K562 (cell line): Measurements from ENCODE around the gene TSPAN15. TPM values are rescaled to one million over a fixed set of nuclear protein-coding genes. Genes with fewer than 3 reads are reported as not detected.

Experiments used
- BRF1 ChIP-seq: IDR thresholded peaks from 3 replicates; pipeline ENCODE4 v1.6.1; 2011; ENCODE audit warnings: borderline replicate concordance, mild to moderate bottlenecking; ENCODE audit not compliant: insufficient read length; ENCODE audit errors: extremely low read depth
- DMBX1 ChIP-seq: fragments of 250-450 bp; sonication (Bioruptor Pico); IDR thresholded peaks from 2 replicates; pipeline ENCODE4 v1.8.0; 2022; ENCODE audit warnings: inconsistent platforms, mild to moderate bottlenecking, moderate library complexity, borderline replicate concordance
- HDAC8 ChIP-seq: fragments of 450-650 bp; IDR thresholded peaks from 2 replicates; pipeline ENCODE4 v1.6.1; 2016; ENCODE audit warnings: mild to moderate bottlenecking, missing genetic modification characterization, moderate library complexity, missing compliant biosample characterization
- ILK ChIP-seq: fragments of 450-650 bp; IDR thresholded peaks from 2 replicates; pipeline ENCODE4 v1.6.1; 2016; ENCODE audit warnings: missing genetic modification characterization, low read depth, mild to moderate bottlenecking, missing compliant biosample characterization, moderate library complexity, borderline replicate concordance
- NFIX ChIP-seq: fragments of 250-450 bp; sonication (Bioruptor Pico); IDR thresholded peaks from 2 replicates; pipeline ENCODE4 v1.4.0; 2020; ENCODE audit warnings: low read depth, mild to moderate bottlenecking, moderate library complexity
- NFXL1 ChIP-seq: fragments of 450-650 bp; formaldehyde crosslinking; IDR thresholded peaks from 2 replicates; pipeline ENCODE4 v1.4.0; 2021; ENCODE audit warnings: mild to moderate bottlenecking
- NR4A1 ChIP-seq, 2 experiments: fragments of 250-450 bp in 1 of 2; fragments of 450-650 bp in 1 of 2; sonication (Bioruptor Pico) in 1 of 2; IDR thresholded peaks; 2 replicates each; pipeline versions ENCODE4 v1.4.0 to v1.6.1; 2016 to 2020; ENCODE audit warnings: mild to moderate bottlenecking in 2 of 2, missing compliant biosample characterization in 1 of 2, missing genetic modification characterization in 1 of 2, moderate library complexity in 1 of 2
- SMAD4 ChIP-seq: fragments of 250-450 bp; sonication (Bioruptor Pico); conservative IDR thresholded peaks from 2 replicates; pipeline ENCODE4 v1.8.0; 2021; ENCODE audit warnings: inconsistent platforms, mild to moderate bottlenecking, moderate library complexity
- SNRNP70 ChIP-seq: fragments of 200-400 bp; formaldehyde crosslinking; optimal IDR thresholded peaks from 2 replicates; pipeline ENCODE3; 2017; ENCODE audit warnings: low read depth, low read length
- TEAD1 ChIP-seq, 2 experiments: fragments of 450-650 bp in 1 of 2; sonication (generic) in 1 of 2; formaldehyde crosslinking; IDR thresholded peaks; 2 replicates each; pipeline versions ENCODE4 v1.4.0 to v1.8.0; 2020 to 2022; ENCODE audit warnings: mild to moderate bottlenecking in 2 of 2, missing genetic modification reagents in 1 of 2
- ZNF197 ChIP-seq: fragments of 200-800 bp; sonication (Bioruptor generic); IDR thresholded peaks from 2 replicates; pipeline ENCODE4 v1.6.1; 2016; ENCODE audit warnings: low read depth, missing genetic modification characterization, missing compliant biosample characterization
- ZNF224 ChIP-seq: sonication (generic); formaldehyde crosslinking; IDR thresholded peaks from 2 replicates; pipeline ENCODE4 v1.8.0; 2022; ENCODE audit warnings: mild to moderate bottlenecking, missing genetic modification reagents
- ZNF311 ChIP-seq: fragments of 250-450 bp; sonication (Bioruptor Pico); IDR thresholded peaks from 2 replicates; pipeline ENCODE4 v1.4.0; 2020; ENCODE audit warnings: mild to moderate bottlenecking, moderate library complexity
- ZSCAN32 ChIP-seq: fragments of 450-650 bp; formaldehyde crosslinking; IDR thresholded peaks from 2 replicates; pipeline ENCODE4 v1.4.0; 2020; ENCODE audit warnings: mild to moderate bottlenecking, moderate library complexity
- polyA plus RNA-seq, 8 experiments: library from polyadenylated mRNA; depleted of rRNA in 4 of 8; stranded (reverse) in 5 of 8; unstranded in 3 of 8; fragments of >200 nt; fragmentation: Nextera tagmentation in 2 of 8; fragmentation: Illumina TruSeq in 1 of 8; extraction: Ambion mirVana in 2 of 8; extraction: Trizol in 1 of 8; gene quantifications; 2 replicates each; pipeline versions ENCODE4 v1.2.1 to v1.2.3, GENCODE V29; 2011 to 2014; ENCODE audit warnings: inconsistent platforms in 1 of 8, missing spikeins in 1 of 8
- total RNA-seq, 7 experiments: library from RNA; depleted of rRNA in 6 of 7; stranded (reverse); fragments of >200 nt in 6 of 7; fragmentation: Illumina TruSeq in 2 of 7; extraction: Trizol in 2 of 7; gene quantifications; 2 replicates each; pipeline versions ENCODE4 v1.2.1 to v1.2.3, GENCODE V29; 2011 to 2021; ENCODE audit warnings: low replicate concordance in 1 of 7
- TF ChIP-seq, protein P1 (sequence below): fragments of 250-450 bp; sonication (Bioruptor Pico); IDR thresholded peaks from 2 replicates; pipeline ENCODE4 v1.4.0; 2020; ENCODE audit warnings: borderline replicate concordance
- TF ChIP-seq, protein P2 (sequence below): sonication (generic); formaldehyde crosslinking; IDR thresholded peaks from 2 replicates; pipeline ENCODE4 v1.5.0; 2020; ENCODE audit warnings: missing genetic modification reagents
- TF ChIP-seq, protein P3 (sequence below), 2 experiments: fragments of 450-650 bp; IDR thresholded peaks; 2 replicates each; pipeline ENCODE4 v1.6.1; 2018; ENCODE audit warnings: mild to moderate bottlenecking in 2 of 2, low read depth in 1 of 2; ENCODE audit not compliant: partially characterized antibody in 2 of 2
- TF ChIP-seq, protein P4 (sequence below): fragments of 250-450 bp; sonication (Bioruptor Pico); IDR thresholded peaks from 2 replicates; pipeline ENCODE4 v1.8.0; 2022; ENCODE audit warnings: moderate library complexity, mild to moderate bottlenecking, inconsistent platforms
- TF ChIP-seq, protein P5 (sequence below): fragments of 450-650 bp; formaldehyde crosslinking; IDR thresholded peaks from 2 replicates; pipeline ENCODE4 v1.4.0; 2022; ENCODE audit warnings: missing genetic modification characterization

The TSPAN15 gene
- total and polyA plus RNA-seq, 9 of the 15 experiments (the other 6 are each of a cell fraction or from before 2014, with no cell fraction given), result 0.33 to 1.0 (median 0.45) TPM; not detected in 2

DNA sequence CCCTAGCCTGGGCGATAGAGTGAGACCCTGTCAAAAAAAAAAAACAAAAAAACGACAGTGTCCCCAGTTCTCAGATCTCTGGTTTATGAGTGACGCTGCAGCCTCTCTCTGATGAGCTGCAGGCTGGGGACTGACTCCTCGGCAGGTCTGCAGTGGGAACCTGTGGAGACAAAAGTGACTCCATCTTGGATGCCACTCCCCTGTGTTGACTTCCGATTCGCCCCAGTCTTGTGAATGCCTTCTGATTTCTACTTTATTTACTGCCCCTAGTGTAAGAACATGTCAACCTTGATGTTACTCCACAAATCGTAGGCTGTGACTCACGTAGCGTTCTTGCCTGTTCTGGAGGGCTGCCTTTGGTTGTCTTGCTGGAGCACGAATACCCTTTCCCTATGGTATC, 40.8 kb upstream of the TSPAN15 start (continued):
- TF ChIP-seq, protein P1, sequence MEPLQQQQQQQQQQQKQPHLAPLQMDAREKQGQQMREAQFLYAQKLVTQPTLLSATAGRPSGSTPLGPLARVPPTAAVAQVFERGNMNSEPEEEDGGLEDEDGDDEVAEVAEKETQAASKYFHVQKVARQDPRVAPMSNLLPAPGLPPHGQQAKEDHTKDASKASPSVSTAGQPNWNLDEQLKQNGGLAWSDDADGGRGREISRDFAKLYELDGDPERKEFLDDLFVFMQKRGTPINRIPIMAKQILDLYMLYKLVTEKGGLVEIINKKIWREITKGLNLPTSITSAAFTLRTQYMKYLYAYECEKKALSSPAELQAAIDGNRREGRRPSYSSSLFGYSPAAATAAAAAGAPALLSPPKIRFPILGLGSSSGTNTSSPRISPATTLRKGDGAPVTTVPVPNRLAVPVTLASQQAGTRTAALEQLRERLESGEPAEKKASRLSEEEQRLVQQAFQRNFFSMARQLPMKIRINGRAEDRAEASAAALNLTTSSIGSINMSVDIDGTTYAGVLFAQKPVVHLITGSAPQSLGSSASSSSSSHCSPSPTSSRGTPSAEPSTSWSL (CRISPR knock-in tag), result peak; percentile 90; the same call in 1 of the 2 replicates
- TF ChIP-seq ZNF224 (no peak), SMAD4 (CRISPR knock-in tag) (peak; percentile 91), NFIX (CRISPR knock-in tag) (no peak), NFXL1 (CRISPR knock-in tag) (peak; percentile 59; the same call in 1 of the 2 replicates), HDAC8 (tag) (peak; percentile 90; the same call in 1 of the 2 replicates), BRF1 (no peak), ILK (tag) (0 out of 2 replicates have a peak, but pooled peaks have one; percentile 47), ZNF311 (peak; percentile 78), ZNF197 (peak; percentile 61; the same call in 1 of the 2 replicates), ZSCAN32 (0 out of 2 replicates have a peak, but pooled peaks have one; percentile 44), TEAD1 (CRISPR knock-in tag; IDR thresholded peaks at IDR 0.05) (peak in 1 of 2 experiments; percentile 84; a peak in 2 of 4 replicates), SNRNP70 (no peak), DMBX1 (CRISPR knock-in tag) (peak; percentile 96), NR4A1 (CRISPR knock-in tag; IDR thresholded peaks at IDR 0.05) (no peak), NR4A1 (tag; IDR thresholded peaks at IDR 0.05) (peak; percentile 96)
- TF ChIP-seq, protein P2, sequence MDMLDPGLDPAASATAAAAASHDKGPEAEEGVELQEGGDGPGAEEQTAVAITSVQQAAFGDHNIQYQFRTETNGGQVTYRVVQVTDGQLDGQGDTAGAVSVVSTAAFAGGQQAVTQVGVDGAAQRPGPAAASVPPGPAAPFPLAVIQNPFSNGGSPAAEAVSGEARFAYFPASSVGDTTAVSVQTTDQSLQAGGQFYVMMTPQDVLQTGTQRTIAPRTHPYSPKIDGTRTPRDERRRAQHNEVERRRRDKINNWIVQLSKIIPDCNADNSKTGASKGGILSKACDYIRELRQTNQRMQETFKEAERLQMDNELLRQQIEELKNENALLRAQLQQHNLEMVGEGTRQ (CRISPR knock-in tag), result no peak
- TF ChIP-seq, protein P3, sequence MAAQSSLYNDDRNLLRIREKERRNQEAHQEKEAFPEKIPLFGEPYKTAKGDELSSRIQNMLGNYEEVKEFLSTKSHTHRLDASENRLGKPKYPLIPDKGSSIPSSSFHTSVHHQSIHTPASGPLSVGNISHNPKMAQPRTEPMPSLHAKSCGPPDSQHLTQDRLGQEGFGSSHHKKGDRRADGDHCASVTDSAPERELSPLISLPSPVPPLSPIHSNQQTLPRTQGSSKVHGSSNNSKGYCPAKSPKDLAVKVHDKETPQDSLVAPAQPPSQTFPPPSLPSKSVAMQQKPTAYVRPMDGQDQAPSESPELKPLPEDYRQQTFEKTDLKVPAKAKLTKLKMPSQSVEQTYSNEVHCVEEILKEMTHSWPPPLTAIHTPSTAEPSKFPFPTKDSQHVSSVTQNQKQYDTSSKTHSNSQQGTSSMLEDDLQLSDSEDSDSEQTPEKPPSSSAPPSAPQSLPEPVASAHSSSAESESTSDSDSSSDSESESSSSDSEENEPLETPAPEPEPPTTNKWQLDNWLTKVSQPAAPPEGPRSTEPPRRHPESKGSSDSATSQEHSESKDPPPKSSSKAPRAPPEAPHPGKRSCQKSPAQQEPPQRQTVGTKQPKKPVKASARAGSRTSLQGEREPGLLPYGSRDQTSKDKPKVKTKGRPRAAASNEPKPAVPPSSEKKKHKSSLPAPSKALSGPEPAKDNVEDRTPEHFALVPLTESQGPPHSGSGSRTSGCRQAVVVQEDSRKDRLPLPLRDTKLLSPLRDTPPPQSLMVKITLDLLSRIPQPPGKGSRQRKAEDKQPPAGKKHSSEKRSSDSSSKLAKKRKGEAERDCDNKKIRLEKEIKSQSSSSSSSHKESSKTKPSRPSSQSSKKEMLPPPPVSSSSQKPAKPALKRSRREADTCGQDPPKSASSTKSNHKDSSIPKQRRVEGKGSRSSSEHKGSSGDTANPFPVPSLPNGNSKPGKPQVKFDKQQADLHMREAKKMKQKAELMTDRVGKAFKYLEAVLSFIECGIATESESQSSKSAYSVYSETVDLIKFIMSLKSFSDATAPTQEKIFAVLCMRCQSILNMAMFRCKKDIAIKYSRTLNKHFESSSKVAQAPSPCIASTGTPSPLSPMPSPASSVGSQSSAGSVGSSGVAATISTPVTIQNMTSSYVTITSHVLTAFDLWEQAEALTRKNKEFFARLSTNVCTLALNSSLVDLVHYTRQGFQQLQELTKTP (IDR thresholded peaks at IDR 0.05; ENCODE audit: low read depth in 1 of 2, partially characterized antibody in 2 of 2), result no peak
- TF ChIP-seq, protein P4, sequence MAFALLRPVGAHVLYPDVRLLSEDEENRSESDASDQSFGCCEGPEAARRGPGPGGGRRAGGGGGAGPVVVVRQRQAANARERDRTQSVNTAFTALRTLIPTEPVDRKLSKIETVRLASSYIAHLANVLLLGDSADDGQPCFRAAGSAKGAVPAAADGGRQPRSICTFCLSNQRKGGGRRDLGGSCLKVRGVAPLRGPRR (CRISPR knock-in tag), result peak; percentile 68; the same call in 1 of the 2 replicates
- TF ChIP-seq, protein P5, sequence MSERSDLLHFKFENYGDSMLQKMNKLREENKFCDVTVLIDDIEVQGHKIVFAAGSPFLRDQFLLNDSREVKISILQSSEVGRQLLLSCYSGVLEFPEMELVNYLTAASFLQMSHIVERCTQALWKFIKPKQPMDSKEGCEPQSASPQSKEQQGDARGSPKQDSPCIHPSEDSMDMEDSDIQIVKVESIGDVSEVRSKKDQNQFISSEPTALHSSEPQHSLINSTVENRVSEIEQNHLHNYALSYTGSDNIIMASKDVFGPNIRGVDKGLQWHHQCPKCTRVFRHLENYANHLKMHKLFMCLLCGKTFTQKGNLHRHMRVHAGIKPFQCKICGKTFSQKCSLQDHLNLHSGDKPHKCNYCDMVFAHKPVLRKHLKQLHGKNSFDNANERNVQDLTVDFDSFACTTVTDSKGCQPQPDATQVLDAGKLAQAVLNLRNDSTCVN (CRISPR knock-in tag), result peak; percentile 63; the same call in 1 of the 2 replicates
